ENCODE data around the gene RPS19.

Gene RPS19

GRCh38 chr19:41860419-41861115 is 512 bp downstream of the RPS19 start:
- Histone ChIP-seq H3K9ac (ENCODE audit: low read length) (peak overlapping the region; percentile 97), H3K9me3 (ENCODE audit: control insufficient read depth, low read length) (no peaks in the 10 kb centered on the region), H3K27me3 (replicated peaks; ENCODE audit: control insufficient read depth, insufficient read depth, low read length) (no peaks in the 10 kb centered on the region), H3K4me1 (ENCODE audit: control insufficient read depth, insufficient read depth, low read length) (peaks cover 44% of the 10 kb centered on the region), H3K36me3 (ENCODE audit: control insufficient read depth, insufficient read depth, low read length, severe bottlenecking) (peaks cover 46% of the 10 kb centered on the region), H3K4me3 (ENCODE audit: low read length) (peak overlapping the region; percentile 95)
- peak; percentile 48 for DNase-seq (ENCODE audit: low read depth)

- Histone ChIP-seq H3K36me3 (ENCODE audit: control insufficient read depth, insufficient read depth, low read length, severe bottlenecking) (peaks cover 50% of the 10 kb centered on the region), H3K27me3 (replicated peaks; ENCODE audit: control insufficient read depth, insufficient read depth, low read length) (no peaks in the 10 kb centered on the region), H3K9ac (ENCODE audit: low read length) (peak overlapping the region; percentile 97), H3K4me3 (ENCODE audit: low read length) (peak overlapping the region; percentile 95), H3K4me1 (ENCODE audit: control insufficient read depth, insufficient read depth, low read length) (peaks cover 44% of the 10 kb centered on the region), H3K9me3 (ENCODE audit: control insufficient read depth, low read length) (no peaks in the 10 kb centered on the region)
- DNase-seq (ENCODE audit: low read depth): peak; percentile 19
Measured at GRCh38 chr19:41861116-41861768, 1.2 kb downstream of the RPS19 start.

GRCh38 chr19:41861846-41862245 is 1.8 kb downstream of the RPS19 start:
- Histone ChIP-seq H3K9me3 (ENCODE audit: control insufficient read depth, low read length) (no peaks in the 10 kb centered on the region), H3K4me3 (ENCODE audit: low read length) (peak overlapping the region; percentile 95), H3K27me3 (replicated peaks; ENCODE audit: control insufficient read depth, insufficient read depth, low read length) (no peaks in the 10 kb centered on the region), H3K9ac (ENCODE audit: low read length) (peak overlapping the region; percentile 97), H3K4me1 (ENCODE audit: control insufficient read depth, insufficient read depth, low read length) (peaks cover 44% of the 10 kb centered on the region), H3K36me3 (ENCODE audit: control insufficient read depth, insufficient read depth, low read length, severe bottlenecking) (peaks cover 54% of the 10 kb centered on the region)
- DNase-seq (ENCODE audit: low read depth): no peak

- Histone ChIP-seq H3K27me3 (replicated peaks; ENCODE audit: control insufficient read depth, insufficient read depth, low read length) (no peaks in the 10 kb centered on the region), H3K9me3 (ENCODE audit: control insufficient read depth, low read length) (no peaks in the 10 kb centered on the region), H3K9ac (ENCODE audit: low read length) (peak overlapping the region; percentile 97), H3K36me3 (ENCODE audit: control insufficient read depth, insufficient read depth, low read length, severe bottlenecking) (peaks cover 61% of the 10 kb centered on the region), H3K4me3 (ENCODE audit: low read length) (peak overlapping the region; percentile 95), H3K4me1 (ENCODE audit: control insufficient read depth, insufficient read depth, low read length) (peaks cover 48% of the 10 kb centered on the region)
- DNase-seq (ENCODE audit: low read depth): no peak
Measured at GRCh38 chr19:41862445-41862986, 2.5 kb downstream of the RPS19 start.

GRCh38 chr19:41863209-41863931 is 3.3 kb downstream of the RPS19 start:
- Histone ChIP-seq H3K9ac (ENCODE audit: low read length) (peak overlapping the region; percentile 97), H3K4me3 (ENCODE audit: low read length) (no peak overlapping the region), H3K4me1 (ENCODE audit: control insufficient read depth, insufficient read depth, low read length) (peaks cover 55% of the 10 kb centered on the region), H3K27me3 (replicated peaks; ENCODE audit: control insufficient read depth, insufficient read depth, low read length) (no peaks in the 10 kb centered on the region), H3K9me3 (ENCODE audit: control insufficient read depth, low read length) (no peaks in the 10 kb centered on the region), H3K36me3 (ENCODE audit: control insufficient read depth, insufficient read depth, low read length, severe bottlenecking) (peaks cover 69% of the 10 kb centered on the region)
- no peak for DNase-seq (ENCODE audit: low read depth)

GRCh38 chr19:41864374-41864773 is 4.3 kb downstream of the RPS19 start:
- H3K36me3 ChIP-seq (ENCODE audit: control insufficient read depth, insufficient read depth, low read length, severe bottlenecking): peaks cover 79% of the 10 kb centered on the region
- H3K9me3 ChIP-seq (ENCODE audit: control insufficient read depth, low read length): no peaks in the 10 kb centered on the region
- no peak for DNase-seq (ENCODE audit: low read depth)
- no peak overlapping the region for H3K4me3 ChIP-seq (ENCODE audit: low read length)
- no peaks in the 10 kb centered on the region for H3K27me3 ChIP-seq (replicated peaks; ENCODE audit: control insufficient read depth, insufficient read depth, low read length)
- H3K4me1 ChIP-seq (ENCODE audit: control insufficient read depth, insufficient read depth, low read length): peaks cover 60% of the 10 kb centered on the region
- peak overlapping the region; percentile 18 for H3K9ac ChIP-seq (ENCODE audit: low read length)

GRCh38 chr19:41866284-41866683 is 6.2 kb downstream of the RPS19 start:
- Histone ChIP-seq H3K4me1 (ENCODE audit: control insufficient read depth, insufficient read depth, low read length) (peaks cover 68% of the 10 kb centered on the region), H3K4me3 (ENCODE audit: low read length) (no peak overlapping the region), H3K9ac (ENCODE audit: low read length) (peak overlapping the region; percentile 34), H3K27me3 (replicated peaks; ENCODE audit: control insufficient read depth, insufficient read depth, low read length) (no peaks in the 10 kb centered on the region), H3K9me3 (ENCODE audit: control insufficient read depth, low read length) (no peaks in the 10 kb centered on the region), H3K36me3 (ENCODE audit: control insufficient read depth, insufficient read depth, low read length, severe bottlenecking) (peaks cover 94% of the 10 kb centered on the region)
- no peak for DNase-seq (ENCODE audit: low read depth)

- Histone ChIP-seq H3K36me3 (ENCODE audit: control insufficient read depth, insufficient read depth, low read length, severe bottlenecking) (peaks cover 82% of the 10 kb centered on the region), H3K4me3 (ENCODE audit: low read length) (no peak overlapping the region), H3K9ac (ENCODE audit: low read length) (peak overlapping the region; percentile 45), H3K9me3 (ENCODE audit: control insufficient read depth, low read length) (no peaks in the 10 kb centered on the region), H3K4me1 (ENCODE audit: control insufficient read depth, insufficient read depth, low read length) (peaks cover 47% of the 10 kb centered on the region), H3K27me3 (replicated peaks; ENCODE audit: control insufficient read depth, insufficient read depth, low read length) (no peaks in the 10 kb centered on the region)
- DNase-seq (ENCODE audit: low read depth): no peak
Measured at GRCh38 chr19:41868120-41868988, 8.3 kb downstream of the RPS19 start.

- Histone ChIP-seq H3K9ac (ENCODE audit: low read length) (no peak overlapping the region), H3K27me3 (replicated peaks; ENCODE audit: control insufficient read depth, insufficient read depth, low read length) (no peaks in the 10 kb centered on the region), H3K9me3 (ENCODE audit: control insufficient read depth, low read length) (no peaks in the 10 kb centered on the region), H3K36me3 (ENCODE audit: control insufficient read depth, insufficient read depth, low read length, severe bottlenecking) (peaks cover 76% of the 10 kb centered on the region), H3K4me3 (ENCODE audit: low read length) (no peak overlapping the region), H3K4me1 (ENCODE audit: control insufficient read depth, insufficient read depth, low read length) (peaks cover 43% of the 10 kb centered on the region)
- DNase-seq (ENCODE audit: low read depth): no peak
Measured at GRCh38 chr19:41868989-41869300, 8.9 kb downstream of the RPS19 start.

GRCh38 chr19:41869374-41869955 is 9.4 kb downstream of the RPS19 start:
- peaks cover 38% of the 10 kb centered on the region for H3K4me1 ChIP-seq (ENCODE audit: control insufficient read depth, insufficient read depth, low read length)
- no peaks in the 10 kb centered on the region for H3K27me3 ChIP-seq (replicated peaks; ENCODE audit: control insufficient read depth, insufficient read depth, low read length)
- H3K9ac ChIP-seq (ENCODE audit: low read length): no peak overlapping the region
- no peak overlapping the region for H3K4me3 ChIP-seq (ENCODE audit: low read length)
- no peaks in the 10 kb centered on the region for H3K9me3 ChIP-seq (ENCODE audit: control insufficient read depth, low read length)
- peaks cover 71% of the 10 kb centered on the region for H3K36me3 ChIP-seq (ENCODE audit: control insufficient read depth, insufficient read depth, low read length, severe bottlenecking)
- no peak for DNase-seq (ENCODE audit: low read depth)

Data from adipocyte (in vitro differentiated cells).